Endothelial cell of umbilical vein (primary cell): ENCODE measurements around the gene RAB40B.

ENCODE experiments used
- EZH2 ChIP-seq: IDR thresholded peaks from 2 replicates; pipeline ENCODE4 v1.6.1; 2012; ENCODE audit warnings: borderline replicate concordance, low read depth, mild to moderate bottlenecking, moderate library complexity, low read length, inconsistent platforms; ENCODE audit not compliant: severe bottlenecking
- POLR2A ChIP-seq: IDR thresholded peaks from 2 replicates; pipeline ENCODE4 v1.6.1; 2012; ENCODE audit warnings: low read depth, mild to moderate bottlenecking, control low read depth, low read length
- POLR2AphosphoS5 ChIP-seq: IDR thresholded peaks from 2 replicates; pipeline ENCODE4 v1.6.1; 2012; ENCODE audit warnings: low read depth, mild to moderate bottlenecking, control low read depth, low read length, moderate library complexity; ENCODE audit not compliant: insufficient read depth
- TF ChIP-seq, protein P1 (sequence below), 2 donors: IDR thresholded peaks; 1 replicate in 1 of 2; 2 replicates in 1 of 2; pipeline ENCODE4 v1.5.1; 2011; ENCODE audit warnings: low read length in 2 of 2, mild to moderate bottlenecking in 2 of 2, moderate library complexity in 2 of 2, control low read depth in 1 of 2, inconsistent platforms in 1 of 2, low read depth in 1 of 2; ENCODE audit not compliant: insufficient read depth in 1 of 2; ENCODE audit errors: extremely low read depth in 1 of 2

DNA sequence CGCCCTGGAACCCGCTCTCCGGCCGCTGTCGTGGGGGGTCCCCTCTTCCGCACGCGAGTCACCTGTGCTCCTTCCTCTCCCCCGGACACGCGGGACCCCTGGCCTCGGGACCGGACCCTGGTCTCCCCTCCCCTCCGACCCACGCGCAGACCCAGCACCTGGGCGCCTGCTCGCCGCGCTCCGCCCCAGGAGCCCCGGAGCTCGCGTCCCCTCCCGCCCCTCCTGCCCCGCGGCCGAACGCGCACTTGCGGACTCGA is 762 bp downstream of the RAB40B start:
- no peak for TF ChIP-seq POLR2AphosphoS5
- no peak for TF ChIP-seq POLR2A
- TF ChIP-seq, protein P1, sequence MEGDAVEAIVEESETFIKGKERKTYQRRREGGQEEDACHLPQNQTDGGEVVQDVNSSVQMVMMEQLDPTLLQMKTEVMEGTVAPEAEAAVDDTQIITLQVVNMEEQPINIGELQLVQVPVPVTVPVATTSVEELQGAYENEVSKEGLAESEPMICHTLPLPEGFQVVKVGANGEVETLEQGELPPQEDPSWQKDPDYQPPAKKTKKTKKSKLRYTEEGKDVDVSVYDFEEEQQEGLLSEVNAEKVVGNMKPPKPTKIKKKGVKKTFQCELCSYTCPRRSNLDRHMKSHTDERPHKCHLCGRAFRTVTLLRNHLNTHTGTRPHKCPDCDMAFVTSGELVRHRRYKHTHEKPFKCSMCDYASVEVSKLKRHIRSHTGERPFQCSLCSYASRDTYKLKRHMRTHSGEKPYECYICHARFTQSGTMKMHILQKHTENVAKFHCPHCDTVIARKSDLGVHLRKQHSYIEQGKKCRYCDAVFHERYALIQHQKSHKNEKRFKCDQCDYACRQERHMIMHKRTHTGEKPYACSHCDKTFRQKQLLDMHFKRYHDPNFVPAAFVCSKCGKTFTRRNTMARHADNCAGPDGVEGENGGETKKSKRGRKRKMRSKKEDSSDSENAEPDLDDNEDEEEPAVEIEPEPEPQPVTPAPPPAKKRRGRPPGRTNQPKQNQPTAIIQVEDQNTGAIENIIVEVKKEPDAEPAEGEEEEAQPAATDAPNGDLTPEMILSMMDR (IDR thresholded peaks at IDR 0.05; ENCODE audit: extremely low read depth in 1 of 2, insufficient read depth in 1 of 2, low read depth in 1 of 2, low read length in 2 of 2): no peak
- TF ChIP-seq EZH2: no peak
